ENCODE measurements around the gene RUNX1. TPM values are rescaled to one million over a fixed set of nuclear protein-coding genes. Genes with fewer than 3 reads are reported as not detected.
A peak's percentile ranks its signal among the peaks of the same experiment; 100 is the strongest.

RUNX1 gene
- total and polyA plus RNA-seq, 4 experiments from 2014 or later, result 6.0 to 96.3 (median 56.4) TPM

GRCh38 chr21:35002879-35003722 lies 46.0 kb downstream of the RUNX1 start:
- POLR2A ChIA-PET (ENCODE audit: partially characterized antibody), result interaction anchor here (1.0 to 2.6 kb wide), 7 partner anchors 13 to 45 kb away, joined by 3 to 17 read pairs (median 4); no protein-coding TSS in a partner anchor
- peak overlapping the region in 2 of 8 donors; percentile 3 to 24 for H3K4me3 Mint-ChIP-seq
- peaks cover 81% of the 10 kb centered on the region for H3K4me1 ChIP-seq (ENCODE audit: insufficient read depth, low read length)

GRCh38 chr21:34999397-34999941 lies 49.6 kb downstream of the RUNX1 start:
- Histone ChIP-seq H3K4me1 (ENCODE audit: insufficient read depth, low read length) (peaks cover 81% of the 10 kb centered on the region), H3K4me3 (ENCODE audit: low read length in 2 of 2) (no peak overlapping the region), H3K9me3 (ENCODE audit: control insufficient read depth in 1 of 2, low read length in 2 of 2) (no peaks in the 10 kb centered on the region), H3K27ac (ENCODE audit: low read depth, low read length) (no peak overlapping the region), H3K36me3 (ENCODE audit: insufficient read depth, low read length) (no peaks in the 10 kb centered on the region), H3K27me3 (ENCODE audit: insufficient read depth, low read length) (no peaks in the 10 kb centered on the region)
- intact Hi-C loops (cut with micrococcal nuclease), result no loop called here
- H3K27ac Mint-ChIP-seq, result peak overlapping the region in 6 of 7 donors; percentile 38 to 82 (median 50)
- peak overlapping the region in 2 of 8 donors; percentile 12 to 41 for H3K4me3 Mint-ChIP-seq
- no peak for DNase-seq
- POLR2A ChIA-PET (ENCODE audit: partially characterized antibody), result interaction anchor here (0.8 to 2.5 kb wide), 5 partner anchors 10 to 49 kb away, joined by 3 to 14 read pairs (median 4); no protein-coding TSS in a partner anchor
- no peaks in the 10 kb centered on the region for H3K9me3 Mint-ChIP-seq
- CTCF ChIA-PET (ENCODE audit: partially characterized antibody), result interaction anchor here (1.4 kb wide), 1 partner anchor 11 kb away, joined by 3 read pairs; no protein-coding TSS in a partner anchor
- H3K4me1 Mint-ChIP-seq, result peaks cover 62 to 97% (median 83%) of the 10 kb centered on the region in 4 donors
- H3K36me3 Mint-ChIP-seq, result peaks cover 18 to 26% of the 10 kb centered on the region in 2 donors
- H3K27me3 Mint-ChIP-seq, result no peaks in the 10 kb centered on the region

More at GRCh38 chr21:35002879-35003722, 46.0 kb downstream of the RUNX1 start:
- Histone ChIP-seq H3K9me3 (ENCODE audit: control insufficient read depth in 1 of 2, low read length in 2 of 2) (no peaks in the 10 kb centered on the region), H3K27me3 (ENCODE audit: insufficient read depth, low read length) (no peaks in the 10 kb centered on the region), H3K36me3 (ENCODE audit: insufficient read depth, low read length) (no peaks in the 10 kb centered on the region), H3K27ac (ENCODE audit: low read depth, low read length) (no peak overlapping the region), H3K4me3 (ENCODE audit: low read length in 2 of 2) (no peak overlapping the region)
- H3K36me3 Mint-ChIP-seq, result peaks cover 30 to 35% of the 10 kb centered on the region in 2 donors
- H3K4me1 Mint-ChIP-seq, result peaks cover 76 to 97% (median 87%) of the 10 kb centered on the region in 4 donors
- intact Hi-C loops (cut with micrococcal nuclease), result no loop called here
- CTCF ChIA-PET (ENCODE audit: partially characterized antibody), result interaction anchor here (0.7 to 1.7 kb wide), 2 partner anchors 13 to 16 kb away, joined by 3 to 6 read pairs; no protein-coding TSS in a partner anchor
- H3K9me3 Mint-ChIP-seq, result no peaks in the 10 kb centered on the region
- no peaks in the 10 kb centered on the region for H3K27me3 Mint-ChIP-seq
- peak overlapping the region in 6 of 7 donors; percentile 3 to 72 (median 12) for H3K27ac Mint-ChIP-seq
- DNase-seq, result no peak

- Histone ChIP-seq H3K36me3 (ENCODE audit: insufficient read depth, low read length) (no peaks in the 10 kb centered on the region), H3K4me3 (ENCODE audit: low read length in 2 of 2) (no peak overlapping the region), H3K4me1 (ENCODE audit: insufficient read depth, low read length) (peaks cover 81% of the 10 kb centered on the region), H3K9me3 (ENCODE audit: control insufficient read depth in 1 of 2, low read length in 2 of 2) (no peaks in the 10 kb centered on the region), H3K27me3 (ENCODE audit: insufficient read depth, low read length) (no peaks in the 10 kb centered on the region), H3K27ac (ENCODE audit: low read depth, low read length) (no peak overlapping the region)
- no peak for DNase-seq
- intact Hi-C loops (cut with micrococcal nuclease), result no loop called here
- Mint-ChIP-seq H3K36me3 (peaks cover 17 to 24% of the 10 kb centered on the region in 2 donors), H3K4me3 (peak overlapping the region in 3 of 8 donors; percentile 24 to 43 (median 34)), H3K27me3 (no peaks in the 10 kb centered on the region), H3K27ac (peak overlapping the region; percentile 2 to 85 (median 68)), H3K9me3 (no peaks in the 10 kb centered on the region), H3K4me1 (peaks cover 54 to 84% (median 72%) of the 10 kb centered on the region in 4 donors)
- CTCF ChIA-PET (ENCODE audit: partially characterized antibody), result interaction anchor here (2.0 kb wide), 1 partner anchor 53 kb away, joined by 4 read pairs; no protein-coding TSS in a partner anchor
- POLR2A ChIA-PET (ENCODE audit: partially characterized antibody), result interaction anchor here (0.8 kb wide), 1 partner anchor 15 kb away, joined by 3 read pairs; no protein-coding TSS in a partner anchor
Observed at GRCh38 chr21:34998176-34998575, 50.9 kb downstream of the RUNX1 start.

GRCh38 chr21:34997294-34997693 lies 51.8 kb downstream of the RUNX1 start:
- Histone ChIP-seq H3K4me1 (ENCODE audit: insufficient read depth, low read length) (peaks cover 82% of the 10 kb centered on the region), H3K27ac (ENCODE audit: low read depth, low read length) (no peak overlapping the region), H3K36me3 (ENCODE audit: insufficient read depth, low read length) (no peaks in the 10 kb centered on the region), H3K27me3 (ENCODE audit: insufficient read depth, low read length) (no peaks in the 10 kb centered on the region), H3K9me3 (ENCODE audit: control insufficient read depth in 1 of 2, low read length in 2 of 2) (no peaks in the 10 kb centered on the region), H3K4me3 (ENCODE audit: low read length in 2 of 2) (no peak overlapping the region)
- Mint-ChIP-seq H3K4me3 (peak overlapping the region in 3 of 8 donors; percentile 34 to 72 (median 48)), H3K9me3 (no peaks in the 10 kb centered on the region), H3K36me3 (peaks cover 17 to 24% of the 10 kb centered on the region in 2 donors), H3K27me3 (no peaks in the 10 kb centered on the region), H3K4me1 (peaks cover 54 to 77% (median 67%) of the 10 kb centered on the region in 4 donors), H3K27ac (peak overlapping the region; percentile 19 to 85 (median 66))
- ChIA-PET CTCF (ENCODE audit: partially characterized antibody) (interaction anchor here (1.1 to 2.0 kb wide), 3 partner anchors 14 to 53 kb away, joined by 3 to 4 read pairs (median 3); no protein-coding TSS in a partner anchor), POLR2A (ENCODE audit: partially characterized antibody) (interaction anchor here (0.8 to 0.9 kb wide), 2 partner anchors 14 to 19 kb away, joined by 3 read pairs; no protein-coding TSS in a partner anchor)
- DNase-seq, result no peak
- intact Hi-C loops (cut with micrococcal nuclease), result no loop called here

- peak overlapping the region; percentile 34 to 85 (median 69) for H3K27ac Mint-ChIP-seq
- no peak overlapping the region for H3K27ac ChIP-seq (ENCODE audit: low read depth, low read length)
- POLR2A ChIA-PET (ENCODE audit: partially characterized antibody), result interaction anchor here (0.9 to 1.5 kb wide), 3 partner anchors 9 to 30 kb away, joined by 3 to 4 read pairs (median 3); no protein-coding TSS in a partner anchor
- H3K9me3 ChIP-seq (ENCODE audit: control insufficient read depth in 1 of 2, low read length in 2 of 2), result no peaks in the 10 kb centered on the region
- intact Hi-C loops (cut with micrococcal nuclease), result no loop called here
- DNase-seq, result no peak
- no peaks in the 10 kb centered on the region for H3K36me3 ChIP-seq (ENCODE audit: insufficient read depth, low read length)
- H3K36me3 Mint-ChIP-seq, result peaks cover 17 to 26% of the 10 kb centered on the region in 2 donors
- CTCF ChIA-PET (ENCODE audit: partially characterized antibody), result interaction anchor here (1.1 to 2.0 kb wide), 3 partner anchors 15 to 54 kb away, joined by 3 to 4 read pairs (median 3); no protein-coding TSS in a partner anchor
- no peaks in the 10 kb centered on the region for H3K9me3 Mint-ChIP-seq
- peaks cover 86% of the 10 kb centered on the region for H3K4me1 ChIP-seq (ENCODE audit: insufficient read depth, low read length)
- H3K27me3 Mint-ChIP-seq, result no peaks in the 10 kb centered on the region
- H3K4me3 Mint-ChIP-seq, result peak overlapping the region in 4 of 8 donors; percentile 27 to 72 (median 42)
- H3K4me3 ChIP-seq (ENCODE audit: low read length in 2 of 2), result no peak overlapping the region
- H3K27me3 ChIP-seq (ENCODE audit: insufficient read depth, low read length), result no peaks in the 10 kb centered on the region
- H3K4me1 Mint-ChIP-seq, result peaks cover 53 to 76% (median 62%) of the 10 kb centered on the region in 4 donors
Observed at GRCh38 chr21:34996304-34997101, 52.6 kb downstream of the RUNX1 start.

GRCh38 chr21:34995979-34996303 lies 53.2 kb downstream of the RUNX1 start:
- Mint-ChIP-seq H3K4me3 (peak overlapping the region in 4 of 8 donors; percentile 27 to 72 (median 42)), H3K36me3 (peaks cover 17 to 27% of the 10 kb centered on the region in 2 donors), H3K27ac (peak overlapping the region; percentile 34 to 85 (median 69)), H3K4me1 (peaks cover 56 to 78% (median 61%) of the 10 kb centered on the region in 4 donors), H3K9me3 (peaks cover 0 to 3% (median 0%) of the 10 kb centered on the region in 8 donors), H3K27me3 (no peaks in the 10 kb centered on the region)
- Histone ChIP-seq H3K27me3 (ENCODE audit: insufficient read depth, low read length) (no peaks in the 10 kb centered on the region), H3K4me3 (ENCODE audit: low read length in 2 of 2) (no peak overlapping the region), H3K4me1 (ENCODE audit: insufficient read depth, low read length) (peaks cover 90% of the 10 kb centered on the region), H3K9me3 (ENCODE audit: control insufficient read depth in 1 of 2, low read length in 2 of 2) (no peaks in the 10 kb centered on the region), H3K36me3 (ENCODE audit: insufficient read depth, low read length) (no peaks in the 10 kb centered on the region), H3K27ac (ENCODE audit: low read depth, low read length) (no peak overlapping the region)
- DNase-seq, result no peak
- POLR2A ChIA-PET (ENCODE audit: partially characterized antibody), result interaction anchor here (0.9 to 1.5 kb wide), 2 partner anchors 9 to 30 kb away, joined by 3 to 4 read pairs; no protein-coding TSS in a partner anchor
- CTCF ChIA-PET (ENCODE audit: partially characterized antibody), result interaction anchor here (1.5 to 2.0 kb wide), 2 partner anchors 22 to 55 kb away, joined by 3 to 4 read pairs; no protein-coding TSS in a partner anchor
- intact Hi-C loops (cut with micrococcal nuclease), result no loop called here
